Cardiac septum (tissue), 1 donor: ENCODE data around the gene UBE2B. TPM values are rescaled to one million over a fixed set of nuclear protein-coding genes. Genes with fewer than 3 reads are reported as not detected.

ENCODE experiments used
- DNase-seq: peaks from one replicate; pipeline ENCODE4 v3.0.0-alpha.2; 2020; ENCODE audit warnings: low spot score
- intact Hi-C: fragments of 100-400 bp; cut with DNase I; formaldehyde crosslinking; loops from one replicate; pipeline ENCODE4 v1.14.0; 2022
- total RNA-seq: library from RNA; stranded (reverse); fragmentation: NEBNext Ultra II Directional; extraction: Animal tissue kit (Norgen Biotek cat#: 25700); gene quantifications from one replicate; pipeline ENCODE4 v1.2.1, GENCODE V29; 2021
- donor health status: DM: no; HTN: no; CAD: no.

Gene UBE2B
- total RNA-seq, 1 donor from 2014 or later: 180 TPM

GRCh38 chr5:134432174-134432573 is 60.8 kb downstream of the UBE2B start:
- intact Hi-C loops: no loop called here
- no peak for DNase-seq

- DNase-seq: peak; percentile 51
- intact Hi-C loops: no loop called here
Observed at GRCh38 chr5:134432677-134433359, 61.4 kb downstream of the UBE2B start.

GRCh38 chr5:134435560-134435959 is 64.2 kb downstream of the UBE2B start:
- peak; percentile 27 for DNase-seq
- intact Hi-C loops: no loop called here

GRCh38 chr5:134436523-134437339 is 65.4 kb downstream of the UBE2B start:
- peak; percentile 80 for DNase-seq
- intact Hi-C loops: loop anchor here (2.0 kb wide), 1 partner anchor 24 kb away; no protein-coding TSS in a partner anchor

- DNase-seq: no peak
- intact Hi-C loops: loop anchor here (2.0 kb wide), 1 partner anchor 25 kb away; no protein-coding TSS in a partner anchor
Observed at GRCh38 chr5:134437340-134437846, 66.0 kb downstream of the UBE2B start.

GRCh38 chr5:134437847-134438581 is 66.6 kb downstream of the UBE2B start:
- peak; percentile 58 for DNase-seq
- intact Hi-C loops: loop anchor here (2.0 kb wide), 2 partner anchors 25 to 29 kb away; no protein-coding TSS in a partner anchor

- peak; percentile 72 for DNase-seq
- intact Hi-C loops: loop anchor here (2.0 kb wide), 1 partner anchor 28 kb away; no protein-coding TSS in a partner anchor
Observed at GRCh38 chr5:134438721-134439123, 67.4 kb downstream of the UBE2B start.

GRCh38 chr5:134439210-134439654 is 67.9 kb downstream of the UBE2B start:
- intact Hi-C loops: loop anchor here (2.0 kb wide), 1 partner anchor 28 kb away; no protein-coding TSS in a partner anchor
- peak; percentile 85 for DNase-seq

- DNase-seq: no peak
- intact Hi-C loops: no loop called here
Observed at GRCh38 chr5:134440201-134440755, 68.9 kb downstream of the UBE2B start.

Other genes starting within 250 kb of the UBE2B start
- gene SKP1, start 194.6 kb upstream of the UBE2B start, total RNA-seq: 494 TPM
- 214 TPM for gene PPP2CA, start 145.5 kb upstream of the UBE2B start, total RNA-seq
- gene CDKL3, start 4.4 kb upstream of the UBE2B start, total RNA-seq: 4.0 TPM
- gene CDKN2AIPNL, start 40.3 kb downstream of the UBE2B start, total RNA-seq: 27.2 TPM
- gene JADE2, start 154.1 kb downstream of the UBE2B start, total RNA-seq: 25.7 TPM